ENCODE data around the gene KCNJ10.

KCNJ10 gene

DNA sequence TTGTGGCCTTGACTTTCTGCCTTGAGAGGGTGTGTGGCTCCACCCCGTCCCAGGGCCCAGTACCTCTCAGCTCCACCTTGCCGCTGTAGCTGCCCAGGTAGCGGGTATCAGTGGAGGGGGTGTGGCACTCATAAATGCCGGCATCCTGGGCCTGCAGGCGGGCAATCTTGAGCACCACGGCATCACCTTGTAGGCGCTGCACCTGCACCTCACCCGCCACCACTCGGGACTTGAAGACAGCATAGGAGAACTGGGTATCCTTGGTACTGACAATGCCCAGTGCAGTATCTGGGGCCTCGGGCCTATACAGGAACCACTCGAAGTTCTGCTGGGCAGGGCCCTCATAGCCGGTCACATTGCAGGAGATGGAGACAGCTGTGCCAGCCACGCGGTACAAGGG, 24.8 kb upstream of the KCNJ10 start:
- in situ Hi-C loops (cut with HindIII; ENCODE audit: low sequenced_read_pairs), result no loop called here
- TF ChIP-seq, protein P1, sequence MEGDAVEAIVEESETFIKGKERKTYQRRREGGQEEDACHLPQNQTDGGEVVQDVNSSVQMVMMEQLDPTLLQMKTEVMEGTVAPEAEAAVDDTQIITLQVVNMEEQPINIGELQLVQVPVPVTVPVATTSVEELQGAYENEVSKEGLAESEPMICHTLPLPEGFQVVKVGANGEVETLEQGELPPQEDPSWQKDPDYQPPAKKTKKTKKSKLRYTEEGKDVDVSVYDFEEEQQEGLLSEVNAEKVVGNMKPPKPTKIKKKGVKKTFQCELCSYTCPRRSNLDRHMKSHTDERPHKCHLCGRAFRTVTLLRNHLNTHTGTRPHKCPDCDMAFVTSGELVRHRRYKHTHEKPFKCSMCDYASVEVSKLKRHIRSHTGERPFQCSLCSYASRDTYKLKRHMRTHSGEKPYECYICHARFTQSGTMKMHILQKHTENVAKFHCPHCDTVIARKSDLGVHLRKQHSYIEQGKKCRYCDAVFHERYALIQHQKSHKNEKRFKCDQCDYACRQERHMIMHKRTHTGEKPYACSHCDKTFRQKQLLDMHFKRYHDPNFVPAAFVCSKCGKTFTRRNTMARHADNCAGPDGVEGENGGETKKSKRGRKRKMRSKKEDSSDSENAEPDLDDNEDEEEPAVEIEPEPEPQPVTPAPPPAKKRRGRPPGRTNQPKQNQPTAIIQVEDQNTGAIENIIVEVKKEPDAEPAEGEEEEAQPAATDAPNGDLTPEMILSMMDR (IDR thresholded peaks at IDR 0.05; ENCODE audit: low read depth, low read length), result no peak
- H3K4me3 ChIP-seq (ENCODE audit: low read depth, low read length), result no peak overlapping the region
- DNase-seq (ENCODE audit: low read depth, low spot score), result no peak

DNA sequence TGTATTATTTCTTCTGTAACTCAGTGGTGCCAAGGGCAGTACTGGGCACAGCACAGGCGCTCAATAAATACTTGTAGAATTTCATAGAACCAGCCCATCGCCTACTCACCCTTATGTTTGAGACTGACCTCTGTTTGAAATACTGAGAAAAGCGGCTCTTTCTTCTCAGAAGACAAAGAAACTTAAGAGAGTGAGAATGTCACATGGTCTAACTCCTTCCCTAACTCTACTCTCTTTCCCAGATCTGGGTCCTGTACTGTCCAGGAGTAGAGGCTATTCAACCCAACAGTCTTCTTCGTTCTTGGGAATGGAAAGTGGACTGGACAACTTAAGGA, 24.3 kb upstream of the KCNJ10 start:
- no peak overlapping the region for H3K4me3 ChIP-seq (ENCODE audit: low read depth, low read length)
- in situ Hi-C loops (cut with HindIII; ENCODE audit: low sequenced_read_pairs), result no loop called here
- TF ChIP-seq, protein P1 (IDR thresholded peaks at IDR 0.05; ENCODE audit: low read depth, low read length), result no peak
- no peak for DNase-seq (ENCODE audit: low read depth, low spot score)

DNA sequence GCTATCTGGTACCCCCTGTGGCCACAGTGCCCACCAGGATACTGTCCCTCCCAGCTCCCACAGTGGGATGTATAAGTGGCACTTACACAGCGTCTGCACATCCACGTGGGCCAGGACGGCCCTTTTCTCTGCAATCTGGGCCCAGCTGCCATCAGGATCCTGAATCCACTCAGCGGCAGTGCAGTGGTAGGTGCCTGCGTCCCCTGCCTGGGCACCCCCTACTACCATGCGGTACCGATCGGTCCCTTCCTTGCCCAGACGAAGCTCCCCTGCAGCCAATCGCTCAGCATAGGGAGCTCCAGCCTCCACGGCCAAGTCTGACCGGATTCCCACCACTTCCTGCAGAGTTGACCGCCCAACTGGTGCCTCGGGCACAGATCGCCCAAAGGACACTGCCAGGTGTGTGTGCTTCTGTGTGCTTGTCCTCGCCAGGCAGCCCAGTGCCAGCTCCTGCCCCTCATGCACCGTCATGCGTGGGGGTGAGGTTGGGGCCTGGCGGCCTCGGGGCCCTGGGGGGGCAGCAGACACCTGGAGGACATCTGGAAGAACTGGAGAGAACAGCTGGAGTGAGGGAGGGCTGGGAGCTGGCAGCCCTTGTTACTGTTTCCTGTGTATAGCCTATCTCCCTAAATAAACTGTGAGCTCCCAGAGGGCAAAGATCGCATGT, 23.8 kb upstream of the KCNJ10 start:
- in situ Hi-C loops (cut with HindIII; ENCODE audit: low sequenced_read_pairs), result no loop called here
- TF ChIP-seq, protein P1 (IDR thresholded peaks at IDR 0.05; ENCODE audit: low read depth, low read length), result no peak
- no peak for DNase-seq (ENCODE audit: low read depth, low spot score)

DNA sequence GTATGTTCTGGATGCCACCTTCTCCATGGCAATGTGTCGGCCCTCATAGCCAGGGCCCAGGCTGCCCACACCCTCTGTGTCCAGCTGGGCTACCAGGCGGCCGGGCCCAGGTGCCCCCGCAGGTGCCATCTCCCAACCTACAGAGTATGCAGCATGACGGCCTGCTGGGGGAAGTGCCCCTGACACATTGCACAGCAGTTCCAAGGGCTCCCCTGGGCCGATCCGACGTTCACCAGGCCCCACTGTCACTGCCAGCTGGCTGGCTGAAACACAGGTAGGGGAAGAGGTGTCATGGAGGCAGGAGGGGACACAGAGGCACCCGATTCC, 23.1 kb upstream of the KCNJ10 start:
- H3K4me3 ChIP-seq (ENCODE audit: low read depth, low read length), result no peak overlapping the region
- DNase-seq (ENCODE audit: low read depth, low spot score), result no peak
- TF ChIP-seq, protein P1 (IDR thresholded peaks at IDR 0.05; ENCODE audit: low read depth, low read length), result no peak
- in situ Hi-C loops (cut with HindIII; ENCODE audit: low sequenced_read_pairs), result no loop called here

More for the DNA sequence above, 23.8 kb upstream of the KCNJ10 start:
- H3K4me3 ChIP-seq (ENCODE audit: low read depth, low read length), result no peak overlapping the region

DNA sequence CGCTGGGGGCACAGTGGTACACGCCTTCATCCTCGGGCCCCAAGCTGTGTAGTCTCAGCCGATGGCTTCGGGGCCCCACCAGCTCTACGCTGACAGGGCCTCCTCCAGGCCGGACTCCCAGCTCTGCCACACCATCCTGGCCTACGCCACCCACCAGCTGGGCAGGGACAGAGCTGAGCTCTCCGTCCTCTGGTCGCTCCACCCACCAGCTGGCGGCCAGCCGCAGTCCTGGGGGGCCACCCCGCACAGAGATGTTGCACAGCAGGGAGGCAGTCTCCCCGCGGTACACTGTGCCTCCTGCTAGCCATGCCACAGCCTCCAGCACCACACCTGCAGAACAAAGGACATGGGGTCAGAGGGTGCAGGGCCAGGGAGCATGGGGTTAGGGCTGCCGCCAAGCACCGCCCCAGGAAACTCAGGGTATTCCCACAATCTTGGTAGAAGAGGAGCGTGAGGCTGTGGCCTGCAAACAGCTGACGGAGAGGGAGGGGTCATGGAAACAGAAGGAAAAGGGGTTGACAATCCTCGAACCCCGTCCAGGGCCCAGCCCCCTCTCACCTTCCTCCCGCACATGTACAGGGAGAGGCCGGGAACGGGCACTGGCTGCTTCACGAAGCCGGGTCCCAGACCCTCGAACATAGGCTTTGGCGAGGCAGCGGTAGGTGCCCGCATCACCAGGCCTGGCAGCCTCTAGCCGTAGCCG, 22.6 kb upstream of the KCNJ10 start:
- no peak for DNase-seq (ENCODE audit: low read depth, low spot score)
- no peak overlapping the region for H3K4me3 ChIP-seq (ENCODE audit: low read depth, low read length)
- TF ChIP-seq, protein P1 (IDR thresholded peaks at IDR 0.05; ENCODE audit: low read depth, low read length), result no peak
- in situ Hi-C loops (cut with HindIII; ENCODE audit: low sequenced_read_pairs), result no loop called here

DNA sequence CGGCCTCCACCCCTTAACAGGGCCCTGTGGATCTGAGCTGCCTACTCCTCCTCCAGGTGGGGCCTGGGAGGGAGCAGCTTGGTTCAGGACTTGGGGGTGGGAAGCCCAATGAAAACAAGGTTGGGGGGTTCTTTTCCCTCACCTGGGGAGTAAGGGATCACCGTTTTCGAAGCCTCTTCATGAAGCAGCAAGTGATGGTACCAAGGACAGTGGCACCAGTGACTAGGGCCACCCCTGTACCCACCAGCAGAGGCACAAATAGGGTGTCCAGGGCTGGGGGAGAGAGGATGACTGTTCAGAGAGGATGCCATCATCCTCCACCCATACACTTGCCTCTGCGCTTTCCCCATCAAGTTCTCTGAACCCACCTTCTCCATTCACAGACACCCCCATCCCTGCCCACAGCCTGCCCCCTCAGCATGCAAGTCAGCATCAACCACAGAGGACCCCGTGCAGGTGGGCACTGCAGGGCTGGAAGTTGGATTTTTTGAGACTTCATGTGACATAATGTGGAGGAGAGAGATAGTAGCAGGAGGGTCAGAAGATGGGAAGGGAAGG, 21.8 kb upstream of the KCNJ10 start:
- TF ChIP-seq, protein P1 (IDR thresholded peaks at IDR 0.05; ENCODE audit: low read depth, low read length), result no peak
- no peak for DNase-seq (ENCODE audit: low read depth, low spot score)
- in situ Hi-C loops (cut with HindIII; ENCODE audit: low sequenced_read_pairs), result no loop called here
- H3K4me3 ChIP-seq (ENCODE audit: low read depth, low read length), result no peak overlapping the region

All from astrocyte of the spinal cord (primary cell).